ENCODE data around the gene BANF1. TPM values are rescaled to one million over a fixed set of nuclear protein-coding genes. Genes with fewer than 3 reads are reported as not detected.

The BANF1 gene
- total and polyA plus RNA-seq, 2 of the 13 experiments (the other 11 are each of a cell fraction or from before 2014, with no cell fraction given) = 40.5 to 86.5 TPM

DNA sequence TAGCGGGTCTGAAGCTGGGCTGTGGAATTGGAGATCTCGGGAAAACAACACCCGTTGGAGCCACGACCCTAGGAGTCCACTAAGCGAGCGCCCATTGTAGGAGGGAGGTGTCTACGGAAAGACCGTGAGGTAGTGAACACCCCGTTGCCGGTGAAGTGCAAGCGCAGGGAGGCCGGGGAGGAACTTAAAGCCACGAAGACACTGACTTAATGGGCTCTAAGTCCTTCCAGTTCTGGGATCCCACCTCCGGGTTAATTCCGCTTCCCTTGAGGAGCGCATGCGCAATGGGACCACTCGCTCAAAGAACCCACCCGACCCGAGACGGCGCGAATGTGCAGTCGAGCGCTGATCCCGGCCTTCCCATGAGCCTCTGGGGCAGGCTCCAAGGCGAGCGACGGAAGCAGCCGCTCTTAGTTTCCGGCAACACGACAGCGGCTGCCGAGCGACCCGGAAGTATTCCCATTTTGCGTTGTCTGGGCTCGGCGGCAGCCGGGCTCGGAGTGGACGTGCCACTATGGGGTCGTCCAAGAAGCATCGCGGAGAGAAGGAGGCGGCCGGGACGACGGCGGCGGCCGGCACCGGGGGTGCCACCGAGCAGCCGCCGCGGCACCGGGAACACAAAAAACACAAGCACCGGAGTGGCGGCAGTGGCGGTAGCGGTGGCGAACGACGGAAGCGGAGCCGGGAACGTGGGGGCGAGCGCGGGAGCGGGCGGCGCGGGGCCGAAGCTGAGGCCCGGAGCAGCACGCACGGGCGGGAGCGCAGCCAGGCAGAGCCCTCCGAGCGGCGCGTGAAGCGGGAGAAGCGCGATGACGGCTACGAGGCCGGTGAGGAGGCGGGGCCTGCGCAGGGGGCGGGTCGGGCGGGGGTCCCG, 40.8 kb upstream of the BANF1 start, which contains the start of gene SART1 (continued):
- 0 out of 2 replicates have a peak, but pooled peaks have one; percentile 63 for TF ChIP-seq ESRRA (CRISPR knock-in tag; IDR thresholded peaks at IDR 0.05; ENCODE audit: low read depth)
- no peak for TF ChIP-seq JDP2 (CRISPR knock-in tag; IDR thresholded peaks at IDR 0.05; ENCODE audit: borderline replicate concordance)
- TF ChIP-seq ZNF264 (CRISPR knock-in tag; IDR thresholded peaks at IDR 0.05) = no peak
- no peak for TF ChIP-seq ZNF446 (CRISPR knock-in tag; IDR thresholded peaks at IDR 0.05)
- peak; percentile 97 for TF ChIP-seq IRF2 (CRISPR knock-in tag; IDR thresholded peaks at IDR 0.05)
- TF ChIP-seq NCOA2 (CRISPR knock-in tag; IDR thresholded peaks at IDR 0.05) = no peak; the same call in 1 of the 2 replicates
- TF ChIP-seq GABPB1 (CRISPR knock-in tag; IDR thresholded peaks at IDR 0.05) = peak; percentile 99
- TF ChIP-seq CAMTA2 (CRISPR knock-in tag; IDR thresholded peaks at IDR 0.05; ENCODE audit: borderline replicate concordance) = 0 out of 2 replicates have a peak, but pooled peaks have one; percentile 74
- no peak for TF ChIP-seq RFX5 (IDR thresholded peaks at IDR 0.05; ENCODE audit: low read depth, low read length)
- TF ChIP-seq ZNF737 (CRISPR knock-in tag; IDR thresholded peaks at IDR 0.05; ENCODE audit: borderline replicate concordance) = no peak
- TF ChIP-seq FOXK1 (CRISPR knock-in tag; IDR thresholded peaks at IDR 0.05; ENCODE audit: borderline replicate concordance, low read depth) = peak; percentile 99
- TF ChIP-seq ZNF788 (CRISPR knock-in tag; IDR thresholded peaks at IDR 0.05; ENCODE audit: borderline replicate concordance) = peak; percentile 95; the same call in 1 of the 2 replicates
- TF ChIP-seq MTA1 (CRISPR knock-in tag; IDR thresholded peaks at IDR 0.05; ENCODE audit: borderline replicate concordance) = peak; percentile 41; the same call in 1 of the 2 replicates
- TF ChIP-seq, protein P1, sequence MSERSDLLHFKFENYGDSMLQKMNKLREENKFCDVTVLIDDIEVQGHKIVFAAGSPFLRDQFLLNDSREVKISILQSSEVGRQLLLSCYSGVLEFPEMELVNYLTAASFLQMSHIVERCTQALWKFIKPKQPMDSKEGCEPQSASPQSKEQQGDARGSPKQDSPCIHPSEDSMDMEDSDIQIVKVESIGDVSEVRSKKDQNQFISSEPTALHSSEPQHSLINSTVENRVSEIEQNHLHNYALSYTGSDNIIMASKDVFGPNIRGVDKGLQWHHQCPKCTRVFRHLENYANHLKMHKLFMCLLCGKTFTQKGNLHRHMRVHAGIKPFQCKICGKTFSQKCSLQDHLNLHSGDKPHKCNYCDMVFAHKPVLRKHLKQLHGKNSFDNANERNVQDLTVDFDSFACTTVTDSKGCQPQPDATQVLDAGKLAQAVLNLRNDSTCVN (CRISPR knock-in tag; IDR thresholded peaks at IDR 0.05; ENCODE audit: borderline replicate concordance) = no peak
- TF ChIP-seq MEF2D (CRISPR knock-in tag; IDR thresholded peaks at IDR 0.05) = peak; percentile 72
- no peak for TF ChIP-seq NFRKB (IDR thresholded peaks at IDR 0.05)
- TF ChIP-seq, protein P2, sequence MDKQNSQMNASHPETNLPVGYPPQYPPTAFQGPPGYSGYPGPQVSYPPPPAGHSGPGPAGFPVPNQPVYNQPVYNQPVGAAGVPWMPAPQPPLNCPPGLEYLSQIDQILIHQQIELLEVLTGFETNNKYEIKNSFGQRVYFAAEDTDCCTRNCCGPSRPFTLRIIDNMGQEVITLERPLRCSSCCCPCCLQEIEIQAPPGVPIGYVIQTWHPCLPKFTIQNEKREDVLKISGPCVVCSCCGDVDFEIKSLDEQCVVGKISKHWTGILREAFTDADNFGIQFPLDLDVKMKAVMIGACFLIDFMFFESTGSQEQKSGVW (CRISPR knock-in tag; IDR thresholded peaks at IDR 0.05; ENCODE audit: borderline replicate concordance) = no peak
- no peak for TF ChIP-seq ZNF660 (CRISPR knock-in tag; IDR thresholded peaks at IDR 0.05; ENCODE audit: borderline replicate concordance, low read depth)
- no peak for TF ChIP-seq MLLT10 (CRISPR knock-in tag; IDR thresholded peaks at IDR 0.05)
- TF ChIP-seq, protein P3, sequence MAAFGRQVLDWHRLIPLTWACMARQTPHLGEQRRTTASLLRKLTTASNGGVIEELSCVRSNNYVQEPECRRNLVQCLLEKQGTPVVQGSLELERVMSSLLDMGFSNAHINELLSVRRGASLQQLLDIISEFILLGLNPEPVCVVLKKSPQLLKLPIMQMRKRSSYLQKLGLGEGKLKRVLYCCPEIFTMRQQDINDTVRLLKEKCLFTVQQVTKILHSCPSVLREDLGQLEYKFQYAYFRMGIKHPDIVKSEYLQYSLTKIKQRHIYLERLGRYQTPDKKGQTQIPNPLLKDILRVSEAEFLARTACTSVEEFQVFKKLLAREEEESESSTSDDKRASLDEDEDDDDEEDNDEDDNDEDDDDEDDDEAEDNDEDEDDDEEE (CRISPR knock-in tag; IDR thresholded peaks at IDR 0.05) = no peak
- TF ChIP-seq ZNF260 (CRISPR knock-in tag; IDR thresholded peaks at IDR 0.05; ENCODE audit: borderline replicate concordance, low read depth) = no peak
- TF ChIP-seq, protein P4, sequence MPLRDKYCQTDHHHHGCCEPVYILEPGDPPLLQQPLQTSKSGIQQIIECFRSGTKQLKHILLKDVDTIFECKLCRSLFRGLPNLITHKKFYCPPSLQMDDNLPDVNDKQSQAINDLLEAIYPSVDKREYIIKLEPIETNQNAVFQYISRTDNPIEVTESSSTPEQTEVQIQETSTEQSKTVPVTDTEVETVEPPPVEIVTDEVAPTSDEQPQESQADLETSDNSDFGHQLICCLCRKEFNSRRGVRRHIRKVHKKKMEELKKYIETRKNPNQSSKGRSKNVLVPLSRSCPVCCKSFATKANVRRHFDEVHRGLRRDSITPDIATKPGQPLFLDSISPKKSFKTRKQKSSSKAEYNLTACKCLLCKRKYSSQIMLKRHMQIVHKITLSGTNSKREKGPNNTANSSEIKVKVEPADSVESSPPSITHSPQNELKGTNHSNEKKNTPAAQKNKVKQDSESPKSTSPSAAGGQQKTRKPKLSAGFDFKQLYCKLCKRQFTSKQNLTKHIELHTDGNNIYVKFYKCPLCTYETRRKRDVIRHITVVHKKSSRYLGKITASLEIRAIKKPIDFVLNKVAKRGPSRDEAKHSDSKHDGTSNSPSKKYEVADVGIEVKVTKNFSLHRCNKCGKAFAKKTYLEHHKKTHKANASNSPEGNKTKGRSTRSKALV (CRISPR knock-in tag; IDR thresholded peaks at IDR 0.05) = peak; percentile 43; the same call in 1 of the 2 replicates
- TF ChIP-seq CEBPG (CRISPR knock-in tag; IDR thresholded peaks at IDR 0.05) = peak; percentile 30; the same call in 1 of the 2 replicates
- TF ChIP-seq NKX3-1 (CRISPR knock-in tag; IDR thresholded peaks at IDR 0.05) = no peak

Data from HepG2 (cell line).